GM21529 (cell line): Measurements from ENCODE around the gene ITPA.
"Not testable (repeated sequence)": the region's sequence is repeated elsewhere in the genome, so short reads cannot be mapped to it uniquely, and the experiment has no call there.

Experiments
- ATAC-seq: cut with Tn5 transposase; IDR thresholded peaks from one replicate; pipeline ENCODE4 v1.9.1; 2021; ENCODE audit not compliant: unreplicated experiment

ITPA gene

GRCh38 chr20:3199206-3199605 is 10.1 kb upstream of the ITPA start:
- ATAC-seq = no peak

- no peak for ATAC-seq
Observed at GRCh38 chr20:3199976-3200755, 9.1 kb upstream of the ITPA start.

DNA sequence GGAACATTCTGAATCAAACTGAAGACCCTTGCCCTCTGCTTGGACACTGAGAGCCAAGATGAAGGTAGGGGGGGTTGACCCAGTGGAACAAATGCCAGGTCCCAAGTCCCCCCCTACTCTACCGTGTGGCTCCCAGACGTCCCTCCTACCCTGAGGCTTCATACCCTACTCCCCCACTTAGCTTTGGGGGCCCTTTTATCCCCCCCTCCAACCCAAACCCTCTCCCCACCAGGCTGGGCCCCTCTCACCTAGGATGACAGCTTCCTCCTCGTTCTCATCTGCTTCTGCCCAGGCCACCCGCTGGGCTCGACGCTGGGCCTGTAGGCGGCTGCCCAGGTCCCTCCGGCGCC is 6.4 kb upstream of the ITPA start:
- no peak for ATAC-seq

DNA sequence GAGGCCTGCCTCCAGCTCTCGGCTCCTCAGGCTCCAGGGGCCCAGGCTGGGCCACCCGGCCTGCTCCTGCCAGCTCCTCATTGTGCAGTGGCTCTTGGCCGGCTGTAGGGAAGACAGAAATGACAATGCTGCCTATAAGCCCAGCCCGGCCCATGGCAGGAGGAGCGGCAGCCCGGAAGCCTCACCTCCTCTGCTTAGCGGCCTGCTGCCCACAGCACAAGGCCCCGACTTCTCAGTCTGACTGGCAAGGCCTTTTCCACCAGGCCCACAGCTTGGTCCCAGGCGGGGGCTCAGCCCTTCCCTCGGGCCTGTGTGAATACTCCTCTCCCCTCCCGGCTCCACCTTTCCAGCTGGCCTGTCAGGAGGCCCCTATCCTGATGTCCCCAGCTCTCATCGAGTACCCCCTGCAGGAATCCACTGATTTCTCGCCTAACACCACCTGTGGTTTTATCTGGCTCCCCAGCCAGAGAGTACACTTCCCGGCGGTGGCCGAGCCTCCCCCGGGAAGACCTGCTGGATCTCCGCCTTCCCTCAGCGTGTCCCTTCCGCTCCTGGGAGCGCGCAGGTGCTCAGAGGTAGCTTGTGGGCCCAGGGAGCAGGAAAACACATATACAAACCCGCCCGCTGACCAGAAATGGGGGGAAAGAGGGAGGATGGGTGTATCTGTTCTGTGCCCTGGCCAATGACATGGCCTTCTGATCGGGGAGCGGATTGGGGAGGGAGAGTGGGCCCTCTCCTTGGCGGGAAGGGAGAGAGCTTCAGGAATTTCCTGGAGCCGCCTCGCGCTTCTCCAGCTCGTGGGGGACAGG is 5.8 kb upstream of the ITPA start:
- peak; percentile 23 for ATAC-seq

GRCh38 chr20:3204124-3204794 is 5.0 kb upstream of the ITPA start, which contains the start of gene DDRGK1:
DDRGK1 (minus strand) TSS chr20:3204682; CDS start chr20:3204627, 55 bp downstream.
- peak; percentile 77 for ATAC-seq

- no peak for ATAC-seq
Observed at GRCh38 chr20:3208786-3209256, 477 bp upstream of the ITPA start.

DNA sequence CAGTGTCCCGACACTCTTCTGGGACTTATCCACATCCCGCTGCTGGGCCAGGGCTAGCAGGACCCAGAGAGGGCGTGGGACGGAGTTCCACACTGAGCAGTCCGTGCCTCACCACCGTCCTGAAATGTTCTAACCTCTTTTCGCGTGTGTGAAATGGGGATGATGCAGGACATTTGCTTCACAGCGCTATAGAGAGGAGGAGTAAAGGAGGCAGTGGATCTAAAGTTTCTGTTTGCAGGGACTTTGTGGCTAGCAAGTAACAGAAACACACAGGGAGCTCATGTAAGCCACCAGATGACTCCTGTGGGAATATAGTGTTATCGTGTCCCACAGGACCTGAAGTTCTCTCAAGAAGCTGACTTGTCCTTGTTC is 634 bp downstream of the ITPA start:
- no peak for ATAC-seq

- ATAC-seq = no peak
Observed at GRCh38 chr20:3210346-3210745, 1.0 kb downstream of the ITPA start.

GRCh38 chr20:3213226-3213625 is 3.9 kb downstream of the ITPA start:
- no peak for ATAC-seq

- not testable (repeated sequence) for ATAC-seq
Observed at GRCh38 chr20:3215359-3215917, 6.1 kb downstream of the ITPA start.

DNA sequence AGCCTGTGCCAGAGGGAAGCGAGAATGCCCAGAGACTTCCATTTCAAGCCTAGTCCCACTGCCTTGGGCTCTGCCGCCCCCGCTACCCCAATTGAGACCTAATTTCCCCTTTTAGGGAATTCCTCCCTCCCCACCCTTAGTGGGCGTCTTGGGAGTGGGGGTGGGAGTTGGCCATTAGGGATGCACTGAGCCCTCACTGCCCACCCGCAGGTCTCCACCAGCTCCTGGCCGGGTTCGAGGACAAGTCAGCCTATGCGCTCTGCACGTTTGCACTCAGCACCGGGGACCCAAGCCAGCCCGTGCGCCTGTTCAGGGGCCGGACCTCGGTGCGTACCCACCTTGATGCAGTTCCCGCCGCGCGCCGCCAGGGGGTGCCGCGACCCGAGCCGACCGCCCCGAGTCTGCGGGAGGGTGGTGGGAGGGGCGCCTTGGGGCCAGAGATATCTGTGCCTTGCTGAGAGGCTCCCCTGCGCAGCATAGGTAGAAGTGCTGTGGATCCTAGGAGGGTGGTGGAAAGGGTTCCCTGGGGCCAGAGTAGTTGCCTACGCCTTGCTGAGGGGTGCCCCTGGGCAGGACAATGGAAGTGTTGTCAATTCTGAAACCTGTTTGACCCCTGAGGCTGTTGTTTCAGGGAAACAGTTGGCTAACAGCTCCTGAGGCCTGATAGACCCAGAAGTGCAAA is 9.2 kb downstream of the ITPA start:
- peak; percentile 69 for ATAC-seq

DNA sequence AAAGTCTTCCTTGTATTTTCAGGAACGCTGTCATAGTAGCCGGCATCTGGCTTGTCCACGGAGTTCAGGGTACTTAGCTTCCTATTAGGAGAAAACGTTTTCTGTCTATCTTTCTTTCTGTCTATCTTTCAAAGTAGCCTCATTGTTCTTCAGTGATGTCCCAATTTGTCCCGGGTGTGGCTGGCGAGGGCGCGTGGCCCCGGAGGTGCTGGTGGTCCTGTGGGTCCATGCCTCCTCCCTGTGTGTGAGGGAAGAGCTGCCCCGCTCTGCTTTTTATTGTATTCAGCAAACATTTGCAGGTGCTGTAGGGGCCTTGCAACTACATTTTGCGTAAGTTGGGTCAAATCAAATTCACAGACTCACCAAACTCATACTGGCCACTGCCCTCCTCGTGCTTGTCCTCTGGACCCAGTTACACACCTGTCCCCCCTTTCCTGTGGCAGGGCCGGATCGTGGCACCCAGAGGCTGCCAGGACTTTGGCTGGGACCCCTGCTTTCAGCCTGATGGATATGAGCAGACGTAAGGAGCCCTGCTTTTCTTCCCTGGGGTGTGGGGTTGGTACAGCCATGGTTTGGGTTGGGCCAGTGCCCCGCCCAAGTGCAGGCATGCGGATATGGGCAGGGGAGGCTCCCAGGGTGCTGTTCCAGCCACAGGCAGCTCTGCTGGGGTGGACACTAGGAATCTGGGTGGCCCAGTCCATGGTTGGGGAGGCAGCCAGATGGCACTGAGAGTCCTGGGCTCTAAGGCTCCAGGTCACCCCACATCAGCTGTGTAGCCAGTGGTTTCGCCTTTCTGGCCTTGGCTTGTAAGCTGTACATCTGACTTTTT is 12.3 kb downstream of the ITPA start:
- no peak for ATAC-seq

GRCh38 chr20:3222635-3223600 is 13.6 kb downstream of the ITPA start:
- ATAC-seq = no peak

DNA sequence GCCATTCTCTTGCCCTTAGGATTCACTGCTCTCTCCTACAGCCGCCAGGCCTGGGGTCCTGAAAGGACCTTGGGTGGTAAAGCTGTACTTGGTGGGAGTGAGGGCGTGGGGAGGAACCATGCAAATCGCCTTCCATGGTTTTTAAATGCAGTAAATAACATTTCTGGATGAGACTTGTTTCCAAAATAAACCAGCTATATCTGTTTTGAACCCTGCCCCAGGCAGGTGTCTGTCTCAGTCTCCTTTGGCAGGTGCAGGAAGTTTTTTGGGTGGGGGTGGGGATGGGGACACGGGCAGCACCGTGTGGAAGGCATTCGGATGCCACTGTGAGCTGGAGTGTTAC is 14.3 kb downstream of the ITPA start:
- no peak for ATAC-seq

- no peak for ATAC-seq
Observed at GRCh38 chr20:3223994-3224680, 14.8 kb downstream of the ITPA start.

DNA sequence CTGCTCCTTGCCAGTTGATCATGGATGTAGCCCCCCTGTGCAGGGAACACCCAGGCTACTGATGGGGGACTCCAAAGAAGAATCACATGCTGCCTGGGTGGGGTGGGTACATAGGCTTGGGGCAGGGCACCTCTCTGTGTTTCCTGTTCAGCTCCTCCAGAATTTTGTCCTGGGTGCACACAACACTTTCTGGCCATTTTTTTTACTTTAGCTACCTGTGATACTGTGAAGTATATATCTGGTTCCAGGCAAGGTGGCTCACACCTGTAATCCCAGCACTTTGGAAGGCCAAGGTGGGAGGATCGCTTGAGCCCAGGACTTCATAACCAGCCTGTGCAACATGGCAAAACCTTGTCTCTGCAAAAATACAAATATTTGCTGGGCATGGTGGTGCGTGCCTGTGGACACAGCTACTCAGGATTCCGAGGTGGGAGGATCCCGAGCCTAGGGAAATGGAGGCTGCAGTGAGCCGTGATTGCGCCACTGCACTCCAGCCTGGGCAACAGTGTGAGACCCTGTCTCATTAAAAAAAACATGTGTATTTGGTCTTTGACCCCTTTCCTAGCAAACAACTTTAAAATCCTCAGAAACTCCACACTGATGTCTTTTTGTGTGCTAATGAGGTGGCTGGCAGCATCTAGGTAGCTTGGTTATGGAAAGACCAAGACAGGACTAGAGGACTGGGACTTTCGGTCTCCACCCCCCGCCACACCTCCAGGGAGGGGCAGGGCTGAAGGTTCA is 15.6 kb downstream of the ITPA start:
- ATAC-seq = no peak

- ATAC-seq = no peak
Observed at GRCh38 chr20:3226093-3226492, 16.8 kb downstream of the ITPA start.

DNA sequence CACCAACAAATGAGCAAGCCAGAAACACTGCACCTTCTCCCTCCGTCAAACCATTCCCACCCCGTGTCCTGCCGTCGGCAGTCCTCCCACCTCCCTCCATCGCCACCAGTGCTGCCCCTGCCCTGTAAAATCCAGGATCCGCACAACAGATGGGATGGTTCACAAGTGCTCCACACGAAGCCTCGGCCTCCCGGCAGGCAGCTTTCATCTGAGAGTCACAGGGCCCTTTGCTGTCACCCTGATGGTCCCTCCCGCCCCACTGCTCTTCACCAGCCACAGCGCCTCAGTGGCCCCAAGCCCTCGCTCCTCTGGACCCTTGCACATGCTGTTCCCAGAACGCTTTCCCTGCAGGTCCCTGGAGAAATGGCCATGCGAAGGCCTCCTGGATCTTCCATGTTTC is 17.6 kb downstream of the ITPA start:
- ATAC-seq = no peak
